NCI-H1694 treated with DMSO at 0.1 percent for 48 hours (cell line): ENCODE data around the gene CHD3.
A peak's percentile ranks its signal among the peaks of the same experiment; 100 is the strongest.

Experiments used
- DNase-seq: peaks from one replicate; lab custom pipeline; 2025; lab: John Stamatoyannopoulos, UW

Gene CHD3

DNA sequence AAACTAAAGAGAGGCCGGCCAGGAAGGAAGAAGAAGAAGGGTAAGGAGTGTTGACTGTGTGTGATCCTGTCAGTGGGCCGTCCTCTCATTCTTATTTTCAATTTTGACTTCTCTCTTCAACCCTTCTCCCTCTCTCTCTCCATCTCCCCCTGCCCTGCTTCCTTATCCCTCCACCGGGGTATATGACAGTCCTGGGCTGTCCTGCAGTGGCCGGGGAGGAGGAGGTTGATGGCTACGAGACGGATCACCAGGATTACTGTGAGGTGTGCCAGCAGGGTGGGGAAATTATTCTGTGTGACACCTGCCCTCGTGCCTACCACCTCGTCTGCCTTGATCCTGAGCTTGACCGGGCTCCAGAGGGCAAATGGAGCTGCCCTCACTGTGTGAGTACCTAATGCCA is 5.6 kb downstream of the CHD3 start:
- DNase-seq: no peak

GRCh38 chr17:7894866-7895265 is 6.3 kb downstream of the CHD3 start:
- no peak for DNase-seq

GRCh38 chr17:7897090-7897489 is 8.5 kb downstream of the CHD3 start:
- DNase-seq: no peak

GRCh38 chr17:7897773-7898172 is 9.2 kb downstream of the CHD3 start:
- DNase-seq: peak; percentile 43

DNA sequence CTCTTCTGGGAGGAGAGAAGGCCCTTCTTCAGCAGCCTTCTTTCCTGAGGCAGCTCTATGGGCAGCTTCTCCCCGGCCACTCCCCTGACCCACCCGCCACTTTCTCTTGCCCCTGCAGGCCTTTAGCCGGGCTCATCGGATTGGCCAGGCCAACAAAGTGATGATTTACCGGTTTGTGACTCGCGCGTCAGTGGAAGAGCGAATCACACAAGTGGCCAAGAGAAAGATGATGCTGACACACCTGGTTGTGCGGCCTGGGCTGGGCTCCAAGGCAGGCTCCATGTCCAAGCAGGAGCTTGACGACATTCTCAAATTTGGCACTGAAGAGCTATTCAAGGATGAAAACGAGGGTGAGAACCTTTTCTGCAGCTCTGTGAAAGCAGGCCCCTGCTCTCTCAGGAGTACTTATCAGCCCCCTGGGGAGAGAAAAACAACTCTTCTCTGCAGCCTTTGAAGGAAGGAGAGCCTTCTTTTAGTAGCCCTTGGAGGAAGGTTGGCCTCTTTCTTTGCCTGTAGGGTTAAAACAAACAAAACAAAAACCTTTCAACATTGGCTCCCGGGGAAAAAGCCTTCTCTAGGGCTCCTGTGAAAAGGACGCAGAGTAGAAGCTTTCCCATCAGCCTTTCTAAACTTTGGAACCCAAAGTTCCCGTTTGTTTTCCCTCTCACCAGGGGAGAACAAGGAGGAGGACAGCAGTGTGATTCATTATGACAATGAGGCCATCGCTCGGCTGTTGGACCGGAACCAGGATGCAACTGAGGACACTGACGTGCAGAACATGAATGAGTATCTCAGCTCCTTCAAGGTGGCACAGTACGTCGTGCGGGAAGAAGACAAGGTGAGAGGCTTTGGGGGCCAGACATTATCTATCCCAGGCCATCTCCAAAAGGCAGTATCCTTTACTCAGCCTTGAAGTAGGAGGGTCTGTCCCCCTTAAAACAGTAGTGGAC is 14.8 kb downstream of the CHD3 start:
- DNase-seq: no peak

- no peak for DNase-seq
Observed at GRCh38 chr17:7909089-7909488, 20.5 kb downstream of the CHD3 start.

GRCh38 chr17:7910281-7910680 is 21.7 kb downstream of the CHD3 start:
- DNase-seq: no peak

DNA sequence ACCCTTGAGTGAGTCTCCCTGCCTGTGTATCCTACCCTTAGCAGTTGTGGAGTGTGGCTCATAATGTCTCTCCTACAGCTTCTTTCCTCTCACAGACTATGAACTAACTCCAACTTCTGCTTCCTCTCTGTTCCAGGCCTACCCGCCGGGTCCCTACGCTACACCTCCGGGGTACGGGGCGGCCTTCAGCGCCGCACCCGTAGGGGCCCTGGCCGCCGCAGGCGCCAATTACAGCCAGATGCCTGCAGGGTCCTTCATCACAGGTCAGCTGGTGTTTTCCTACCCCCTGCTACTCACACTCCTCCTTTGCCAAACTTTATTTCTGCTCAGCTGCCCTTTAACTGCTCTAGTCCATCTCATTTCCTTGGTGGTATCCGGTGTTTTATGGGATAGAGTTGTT is 22.1 kb downstream of the CHD3 start:
- no peak for DNase-seq

DNA sequence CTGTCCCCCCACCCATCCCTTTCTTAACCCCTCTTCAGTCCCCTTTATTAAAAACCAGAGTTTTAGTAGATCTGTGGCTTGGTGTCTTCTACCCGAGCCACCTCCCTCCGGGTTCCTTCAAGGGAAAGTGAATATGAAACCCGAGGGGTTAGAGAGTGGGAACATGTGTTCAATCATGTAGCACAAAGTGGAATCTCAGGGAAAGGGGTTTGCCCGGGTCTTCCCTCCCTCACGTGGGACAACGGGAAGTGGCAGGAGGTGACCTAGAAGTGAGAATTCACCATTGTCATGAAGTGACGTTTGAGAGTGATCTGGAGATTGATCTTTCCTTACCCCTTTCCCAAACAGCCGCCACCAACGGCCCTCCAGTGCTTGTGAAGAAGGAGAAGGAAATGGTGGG is 22.5 kb downstream of the CHD3 start:
- DNase-seq: no peak

DNA sequence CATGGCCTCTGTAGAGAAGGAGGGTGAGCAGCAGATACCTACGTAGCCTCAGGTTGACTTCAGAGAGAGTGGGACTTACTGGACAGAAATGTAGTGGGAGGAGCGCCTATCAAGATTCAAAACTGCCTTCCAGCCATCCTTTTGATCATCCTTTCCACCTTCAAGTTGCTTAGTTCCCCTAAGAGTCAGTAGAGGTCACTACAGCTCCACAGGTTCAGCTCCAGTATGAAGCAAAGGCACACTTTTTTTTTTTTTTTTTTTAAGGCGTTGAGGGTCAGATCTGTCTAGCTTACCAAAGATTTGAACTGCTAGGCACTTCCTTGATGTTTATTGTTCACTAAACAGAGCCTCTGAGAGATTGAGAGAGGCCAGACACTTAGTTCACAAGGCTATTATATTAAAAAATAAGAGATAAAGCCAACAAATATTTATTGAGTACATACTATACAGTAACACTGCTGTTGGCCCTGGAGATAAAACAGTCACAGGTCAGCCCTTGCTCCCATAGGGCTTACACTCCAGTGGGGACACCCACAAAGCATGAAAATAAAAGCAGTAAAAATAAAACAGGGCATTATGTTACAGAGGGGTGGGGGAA is 24.4 kb downstream of the CHD3 start:
- DNase-seq: peak; percentile 72

DNA sequence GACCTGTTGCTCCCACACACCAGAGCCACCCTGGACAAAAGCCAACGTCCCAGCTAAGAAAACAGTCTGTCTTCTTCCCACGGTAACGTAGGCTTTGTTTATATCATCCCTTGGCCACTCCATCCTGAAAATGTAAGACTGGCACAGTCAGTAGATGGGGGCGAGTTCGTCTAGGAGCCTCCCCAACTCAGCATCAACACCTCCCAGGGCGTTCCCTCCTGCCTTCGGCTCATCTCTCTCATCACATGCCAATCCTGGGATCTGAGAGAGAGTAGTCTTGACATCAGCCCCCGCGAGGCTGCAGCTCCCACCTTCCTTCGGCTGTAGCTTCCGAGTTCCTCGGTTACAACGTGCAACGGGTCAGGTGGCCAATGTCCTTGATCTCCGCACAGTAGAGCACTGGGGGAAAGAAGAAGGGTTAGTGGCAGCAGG is 26.6 kb downstream of the CHD3 start:
- DNase-seq: no peak

DNA sequence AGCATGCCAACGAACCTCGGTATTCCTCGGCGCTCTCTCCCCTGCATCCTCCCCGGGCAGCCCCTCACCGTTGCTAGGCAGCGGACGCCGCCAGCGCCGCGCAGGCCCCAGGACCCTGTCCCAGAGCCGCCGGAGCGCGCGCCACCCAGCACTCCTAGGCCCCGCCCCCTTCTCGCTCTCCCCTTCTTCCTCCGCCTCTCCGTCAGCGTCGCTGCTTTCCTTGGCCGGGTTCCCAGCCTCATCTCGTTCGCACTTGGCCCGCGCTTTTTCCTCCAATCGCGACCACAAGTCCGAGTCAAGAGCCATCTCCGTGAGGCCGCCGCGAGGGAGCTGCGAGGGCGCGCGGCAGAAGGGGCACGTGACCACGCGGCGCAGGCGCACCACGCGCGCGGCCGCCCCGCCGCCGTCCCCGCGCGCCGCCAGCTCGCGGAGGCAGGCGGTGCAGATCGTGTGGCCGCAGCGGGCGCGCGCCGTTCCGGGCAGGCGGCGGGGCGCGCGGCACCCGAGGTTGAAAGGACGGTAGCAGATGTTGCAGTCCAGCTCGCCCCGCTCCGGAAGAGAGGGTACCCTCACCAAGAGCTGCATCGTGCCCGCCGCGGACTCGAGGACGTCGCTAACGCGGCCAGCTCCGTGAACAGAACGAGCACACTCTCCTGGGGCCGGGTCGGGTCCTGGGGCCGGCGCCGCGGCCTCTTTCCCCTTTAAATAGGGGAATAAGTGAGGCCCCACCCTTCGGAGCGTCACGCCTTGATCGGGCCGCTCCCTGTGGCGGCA is 27.2 kb downstream of the CHD3 start, which contains the start of gene RNF227:
Gene RNF227 (minus strand): TSS at position 679 of the 774 bp plus-strand sequence. CDS start 94 bp downstream, at position 585.
- DNase-seq: peak; percentile 92

GRCh38 chr17:7916385-7916682 is 27.7 kb downstream of the CHD3 start:
- DNase-seq: no peak

DNA sequence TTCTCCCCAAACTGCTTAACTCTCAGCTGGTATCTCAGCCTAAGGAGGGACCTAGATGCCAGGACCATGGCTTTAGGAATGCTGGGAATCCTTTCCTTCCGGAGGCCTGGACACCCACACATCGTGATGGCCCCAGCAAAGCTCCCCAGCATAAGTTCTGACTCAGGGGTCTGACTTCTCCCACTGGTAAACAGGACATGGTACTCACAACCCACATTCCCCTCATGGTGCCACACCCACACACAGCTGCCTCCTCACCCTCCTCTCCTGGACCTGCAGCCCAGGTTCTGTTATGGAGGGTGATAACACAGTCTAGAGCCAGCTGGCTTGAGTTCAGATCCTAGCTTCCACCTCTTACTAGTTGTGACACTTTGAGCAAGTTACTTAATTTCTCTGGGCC is 28.2 kb downstream of the CHD3 start:
- no peak for DNase-seq

DNA sequence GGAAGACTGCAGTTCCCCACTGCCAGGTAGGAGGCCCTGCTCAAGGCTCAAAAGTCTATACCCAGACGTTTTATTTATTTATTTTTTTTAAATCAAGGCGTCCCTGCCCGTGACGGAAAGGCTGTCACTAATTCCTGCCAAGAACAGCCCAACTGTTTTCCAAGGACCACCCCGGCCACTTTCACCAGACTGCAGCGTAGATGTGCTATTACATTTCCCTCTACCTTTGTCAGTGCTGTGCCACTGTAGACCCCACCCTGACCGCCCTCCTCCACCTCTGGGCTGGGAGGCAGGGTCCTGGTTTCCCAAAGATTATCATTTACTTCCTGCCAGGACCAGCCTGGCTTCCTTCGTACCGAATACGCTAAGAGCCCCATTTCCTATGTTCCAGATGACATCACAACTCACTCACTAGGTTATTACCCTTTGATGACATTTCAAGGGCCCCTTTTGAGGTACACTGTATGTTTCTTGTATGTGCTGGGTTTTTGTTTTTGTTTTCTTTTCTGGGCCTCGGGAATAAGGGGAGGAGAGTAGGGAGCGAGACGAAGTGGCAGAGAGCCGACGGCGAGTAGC is 33.8 kb downstream of the CHD3 start:
- no peak for DNase-seq

DNA sequence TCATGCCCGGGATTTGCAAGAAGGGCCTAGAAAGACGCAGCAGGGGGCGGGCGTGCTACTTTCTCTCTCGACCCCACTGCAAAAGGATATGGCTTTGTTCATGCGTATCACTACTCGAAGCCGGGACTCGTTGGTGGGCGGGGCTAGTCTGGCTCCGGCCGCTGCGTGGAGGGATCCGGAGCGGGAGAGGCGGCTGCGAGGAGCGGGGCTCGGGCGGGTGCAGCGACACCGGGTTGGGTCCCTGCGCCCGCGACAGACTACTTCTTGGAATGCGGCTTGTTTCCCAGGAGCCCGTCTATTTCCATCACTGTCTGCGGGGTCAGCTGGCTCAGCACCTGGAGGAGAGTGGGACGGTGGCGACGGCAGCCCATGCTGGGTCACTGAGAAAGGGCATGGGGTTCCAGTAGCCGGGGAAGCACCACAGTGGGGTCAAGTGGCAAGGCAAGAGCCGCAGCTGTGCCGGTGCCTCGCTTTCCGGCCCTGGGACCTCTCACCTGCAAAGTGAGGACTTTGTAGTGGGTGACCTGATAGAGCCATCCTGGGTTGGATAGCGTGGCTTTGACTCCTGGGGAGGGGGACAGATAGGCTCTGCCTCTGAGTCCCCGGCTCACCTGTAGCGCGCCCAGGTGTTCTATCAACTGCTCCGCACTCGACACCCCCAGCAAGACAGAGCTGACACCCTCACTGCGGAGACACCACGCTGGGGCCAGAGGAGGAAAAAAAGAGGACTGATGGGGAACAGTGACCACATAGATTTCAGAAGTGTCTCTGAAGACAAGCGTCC is 34.4 kb downstream of the CHD3 start:
- DNase-seq: no peak

- no peak for DNase-seq
Observed at GRCh38 chr17:7927596-7927995, 39.0 kb downstream of the CHD3 start.

GRCh38 chr17:7929158-7930023 is 40.8 kb downstream of the CHD3 start, which contains the start of gene KCNAB3:
TSS of gene KCNAB3 (minus strand) at chr17:7929856. CDS start at chr17:7929435, 421 bp downstream.
- no peak for DNase-seq

GRCh38 chr17:7930841-7931631 is 42.4 kb downstream of the CHD3 start:
- no peak for DNase-seq
